Right atrium auricular region (tissue), 2 donors: Measurements from ENCODE around the gene GPRC5B. TPM values are rescaled to one million over a fixed set of nuclear protein-coding genes. Genes with fewer than 3 reads are reported as not detected.

Source experiments
- DNase-seq: peaks from one replicate; pipeline ENCODE4 v3.0.0-alpha.2; 2019; ENCODE audit warnings: low spot score
- H3K27ac ChIP-seq, 2 donors: fragments of 200-600 bp; sonication (generic); 1 replicate in 1 of 2; 2 replicates in 1 of 2; pipeline ENCODE4 v1.5.1; 2016 to 2019
- H3K27me3 ChIP-seq, 2 donors: fragments of 200-600 bp; sonication (generic); one replicate each; pipeline versions ENCODE4 v1.5.1 to v1.6.0; 2017 to 2019
- H3K36me3 ChIP-seq: fragments of 200-600 bp; sonication (generic); one replicate; pipeline ENCODE4 v1.5.1; 2016
- H3K4me1 ChIP-seq, 2 donors: fragments of 200-600 bp; sonication (generic); one replicate each; pipeline versions ENCODE4 v1.5.1 to v1.6.0; 2017 to 2019
- H3K4me3 ChIP-seq, 2 donors: fragments of 200-600 bp; sonication (generic); 1 replicate in 1 of 2; 2 replicates in 1 of 2; pipeline ENCODE4 v1.5.1; 2017 to 2019; ENCODE audit warnings: mild to moderate bottlenecking in 1 of 2, moderate library complexity in 1 of 2
- H3K9me3 ChIP-seq, 2 donors: fragments of 200-600 bp; sonication (generic); one replicate each; pipeline ENCODE4 v1.5.1; 2019
- CTCF ChIP-seq, 2 donors: fragments of 200-600 bp; sonication (generic); IDR thresholded peaks; one replicate each; pipeline ENCODE4 v1.5.1; 2019; ENCODE audit warnings: antibody characterized with exemption in 2 of 2
- total RNA-seq, 2 donors: library from RNA; depleted of rRNA; stranded (reverse); fragments of >200 nt; gene quantifications; one replicate each; pipeline ENCODE4 v1.1.0, GENCODE V29; 2016

GPRC5B gene
- total RNA-seq, 2 donors from 2014 or later: 39.4 to 40.0 TPM

DNA sequence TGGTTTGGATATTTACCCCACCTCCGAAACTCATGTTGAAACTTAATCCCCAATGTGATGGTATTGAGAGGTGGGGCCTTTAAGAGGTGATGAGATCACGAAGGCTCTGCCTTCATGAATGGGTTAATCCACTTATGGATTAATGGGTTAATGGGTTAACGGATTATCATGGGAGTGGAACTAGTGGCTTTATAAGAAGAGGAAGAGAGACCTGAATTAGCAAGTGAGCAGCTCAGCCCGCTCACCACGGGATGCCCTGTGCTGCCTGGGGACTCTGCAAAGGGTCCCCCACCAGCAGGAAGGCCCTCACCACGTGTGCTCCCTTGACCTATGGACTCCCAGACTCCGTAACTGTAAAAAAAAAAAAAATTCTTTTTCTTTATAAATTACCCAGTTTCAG is 16.5 kb upstream of the GPRC5B start:
- no peaks in the 10 kb centered on the region for H3K36me3 ChIP-seq
- TF ChIP-seq CTCF (IDR thresholded peaks at IDR 0.05): no peak
- H3K4me1 ChIP-seq: no peaks in the 10 kb centered on the region
- H3K27me3 ChIP-seq: no peaks in the 10 kb centered on the region
- H3K4me3 ChIP-seq: no peak overlapping the region
- H3K9me3 ChIP-seq: no peaks in the 10 kb centered on the region
- DNase-seq: no peak
- H3K27ac ChIP-seq: no peak overlapping the region

GRCh38 chr16:19899605-19899955 is 14.9 kb upstream of the GPRC5B start:
- peak in 1 of 2 donors; percentile 10 for TF ChIP-seq CTCF (IDR thresholded peaks at IDR 0.05)
- H3K9me3 ChIP-seq: no peaks in the 10 kb centered on the region

GRCh38 chr16:19898924-19899604 is 14.4 kb upstream of the GPRC5B start:
- H3K4me1 ChIP-seq: no peaks in the 10 kb centered on the region
- H3K36me3 ChIP-seq: no peaks in the 10 kb centered on the region
- H3K4me3 ChIP-seq: no peak overlapping the region
- no peaks in the 10 kb centered on the region for H3K27me3 ChIP-seq
- no peak overlapping the region for H3K27ac ChIP-seq
- peak; percentile 66 to 76 for TF ChIP-seq CTCF (IDR thresholded peaks at IDR 0.05)
- no peak for DNase-seq
- no peaks in the 10 kb centered on the region for H3K9me3 ChIP-seq

More at GRCh38 chr16:19899605-19899955, 14.9 kb upstream of the GPRC5B start:
- DNase-seq: no peak
- Histone ChIP-seq H3K27me3 (no peaks in the 10 kb centered on the region), H3K4me1 (no peaks in the 10 kb centered on the region), H3K36me3 (no peaks in the 10 kb centered on the region), H3K27ac (no peak overlapping the region), H3K4me3 (no peak overlapping the region)

DNA sequence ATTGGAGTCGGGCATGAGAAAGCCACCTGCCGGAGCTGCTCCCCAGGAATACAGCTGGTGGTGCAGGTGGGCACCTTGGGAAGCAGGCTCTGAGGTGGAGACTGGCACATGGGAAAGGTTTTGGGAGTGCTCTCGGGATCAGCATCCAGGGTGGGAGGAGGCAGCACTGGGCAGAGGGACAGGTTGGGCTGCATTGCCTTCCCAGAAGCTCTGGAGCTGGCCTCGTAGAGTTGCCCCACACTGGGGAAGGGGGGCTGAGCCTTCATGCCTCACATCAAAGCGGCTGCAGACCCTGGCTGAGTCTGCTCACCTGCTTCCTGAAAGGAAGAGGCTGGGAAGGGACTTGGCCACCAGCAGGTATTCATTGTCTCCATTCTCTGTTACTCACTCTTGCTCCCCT is 13.5 kb upstream of the GPRC5B start:
- no peak overlapping the region for H3K27ac ChIP-seq
- H3K36me3 ChIP-seq: no peaks in the 10 kb centered on the region
- DNase-seq: no peak
- no peaks in the 10 kb centered on the region for H3K9me3 ChIP-seq
- no peak for TF ChIP-seq CTCF (IDR thresholded peaks at IDR 0.05)
- no peak overlapping the region for H3K4me3 ChIP-seq
- H3K4me1 ChIP-seq: no peaks in the 10 kb centered on the region
- no peaks in the 10 kb centered on the region for H3K27me3 ChIP-seq

GRCh38 chr16:19896951-19897350 is 12.3 kb upstream of the GPRC5B start:
- H3K4me3 ChIP-seq: no peak overlapping the region
- H3K27ac ChIP-seq: no peak overlapping the region
- no peaks in the 10 kb centered on the region for H3K27me3 ChIP-seq
- no peaks in the 10 kb centered on the region for H3K9me3 ChIP-seq
- TF ChIP-seq CTCF (IDR thresholded peaks at IDR 0.05): no peak
- H3K36me3 ChIP-seq: no peaks in the 10 kb centered on the region
- DNase-seq: no peak
- no peaks in the 10 kb centered on the region for H3K4me1 ChIP-seq

- no peak overlapping the region for H3K27ac ChIP-seq
- no peak overlapping the region for H3K4me3 ChIP-seq
- H3K9me3 ChIP-seq: no peaks in the 10 kb centered on the region
- H3K36me3 ChIP-seq: no peaks in the 10 kb centered on the region
- no peaks in the 10 kb centered on the region for H3K4me1 ChIP-seq
- DNase-seq: no peak
- no peak for TF ChIP-seq CTCF (IDR thresholded peaks at IDR 0.05)
- no peaks in the 10 kb centered on the region for H3K27me3 ChIP-seq
Measured at GRCh38 chr16:19894586-19894985, 9.9 kb upstream of the GPRC5B start.
